EL (cell line): ENCODE results near the gene CD27.

ENCODE experiments used
- DNase-seq: peaks from one replicate; pipeline ENCODE4 v3.0.0-alpha.2; 2016

The CD27 gene

DNA sequence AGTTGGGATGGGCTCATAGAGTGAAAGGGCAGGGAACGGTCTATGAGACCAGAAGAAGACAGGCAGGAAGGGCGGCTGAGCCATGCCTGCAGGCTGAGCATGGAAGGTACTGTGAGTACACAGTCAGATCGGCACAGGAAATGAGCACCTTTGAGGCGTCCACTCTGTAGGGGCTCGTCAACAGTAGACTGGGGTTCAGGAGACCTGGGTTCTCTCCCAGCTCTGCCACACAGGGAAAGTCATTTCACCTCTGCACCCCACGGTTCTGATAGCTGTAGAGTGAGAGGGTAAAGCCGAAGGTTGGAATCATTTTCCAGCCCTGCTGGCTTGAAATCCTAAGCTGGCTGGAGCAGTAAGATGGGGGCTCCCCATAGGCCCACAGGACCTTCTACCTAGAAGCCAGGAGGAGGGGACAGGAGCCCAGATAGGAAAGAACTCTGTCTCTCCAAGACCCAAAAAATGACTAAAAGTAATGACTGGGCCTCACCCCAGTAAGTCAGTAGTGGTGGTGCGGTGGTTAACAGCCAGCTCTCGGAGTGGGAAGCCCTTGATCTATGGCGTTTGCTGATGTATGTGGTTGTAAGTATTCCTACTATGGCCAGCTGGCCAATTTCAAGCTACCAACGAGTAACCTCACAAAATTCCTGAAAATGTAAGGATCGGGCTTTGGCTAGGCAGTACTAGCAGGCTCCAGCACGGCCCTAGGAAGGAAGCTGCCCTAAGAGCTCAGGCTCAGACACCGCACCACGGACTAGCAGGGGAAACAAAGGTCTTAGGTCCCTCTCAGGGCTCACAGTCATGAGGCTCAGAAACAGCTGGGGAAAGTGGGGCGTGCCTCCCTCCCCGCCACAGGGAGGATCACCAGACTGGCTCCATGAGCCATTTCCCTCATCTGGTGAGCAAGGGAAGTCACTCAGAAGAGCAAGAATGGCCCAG is 10.3 kb upstream of the CD27 start:
- no peak for DNase-seq

DNA sequence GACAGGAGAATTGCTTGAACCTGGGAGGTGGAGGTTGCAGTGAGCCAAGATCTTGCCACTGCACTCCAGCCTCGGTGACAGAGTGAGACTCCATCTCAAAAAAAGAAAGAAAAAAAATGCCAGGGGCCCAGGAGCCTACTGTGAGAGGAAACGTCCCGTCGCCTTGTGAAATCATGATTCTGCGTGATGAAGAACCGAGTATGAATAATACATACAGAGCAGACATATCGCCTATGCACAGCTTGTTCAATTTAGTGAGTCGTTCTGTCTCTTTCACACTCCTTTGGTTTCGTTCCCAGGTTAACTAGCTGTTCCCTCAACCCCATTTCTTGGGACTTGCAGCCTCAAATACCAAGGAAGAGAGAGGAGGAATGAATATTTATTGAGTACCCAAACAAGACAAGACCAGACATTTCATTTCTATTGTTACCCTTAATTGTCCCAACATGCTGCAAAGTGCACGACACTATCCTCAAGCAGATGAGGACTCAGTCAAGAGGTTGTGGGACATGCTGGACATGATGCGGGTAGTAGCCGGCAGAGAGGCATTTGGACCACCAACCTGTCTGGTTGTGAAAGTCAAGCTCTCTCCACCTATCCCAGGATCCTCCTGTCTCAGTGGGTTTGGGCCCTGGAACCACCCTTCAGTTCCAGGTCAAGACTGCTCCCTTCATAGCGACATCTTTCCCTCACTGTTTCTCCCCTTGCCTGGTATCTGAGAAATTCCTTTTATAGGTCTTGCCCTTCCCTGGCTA is 8.6 kb upstream of the CD27 start:
- DNase-seq: no peak

DNA sequence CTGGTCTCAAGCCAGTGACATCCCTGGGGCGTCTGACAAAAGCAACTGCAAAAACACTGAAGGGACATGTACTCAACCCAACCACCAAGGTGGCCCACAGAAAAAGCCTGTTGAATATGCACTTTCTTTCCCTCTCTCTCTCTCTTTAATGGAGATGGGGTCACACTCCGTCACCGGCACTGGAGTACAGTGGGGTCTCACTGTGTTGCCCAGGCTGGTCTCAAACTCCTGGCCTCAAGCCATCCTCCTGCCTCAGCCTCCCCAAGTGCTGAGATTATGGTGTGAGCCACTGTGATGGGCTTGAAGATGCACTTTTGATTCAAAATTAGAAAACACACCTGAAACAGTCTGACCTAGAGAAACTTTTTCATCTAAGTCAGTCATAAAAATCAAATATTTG is 7.2 kb upstream of the CD27 start:
- no peak for DNase-seq

DNA sequence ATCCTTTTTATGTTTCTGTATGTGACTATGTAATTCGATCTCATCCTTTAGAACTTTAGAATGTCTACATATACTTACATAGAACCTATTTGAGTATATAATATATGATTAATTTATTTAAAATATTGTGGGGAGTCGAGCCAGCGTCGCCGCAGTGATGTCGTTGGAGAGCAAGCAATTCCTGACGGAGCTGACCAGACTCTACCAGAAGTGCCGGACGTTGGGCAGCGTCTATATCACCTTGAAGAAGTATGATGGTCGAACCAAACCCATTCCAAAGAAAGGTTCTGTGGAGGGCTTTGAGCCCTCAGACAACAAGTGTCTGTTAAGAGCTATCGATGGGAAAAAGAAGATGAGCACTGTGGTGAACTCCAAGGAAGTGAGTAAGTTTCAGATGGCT is 6.4 kb upstream of the CD27 start:
- DNase-seq: no peak

DNA sequence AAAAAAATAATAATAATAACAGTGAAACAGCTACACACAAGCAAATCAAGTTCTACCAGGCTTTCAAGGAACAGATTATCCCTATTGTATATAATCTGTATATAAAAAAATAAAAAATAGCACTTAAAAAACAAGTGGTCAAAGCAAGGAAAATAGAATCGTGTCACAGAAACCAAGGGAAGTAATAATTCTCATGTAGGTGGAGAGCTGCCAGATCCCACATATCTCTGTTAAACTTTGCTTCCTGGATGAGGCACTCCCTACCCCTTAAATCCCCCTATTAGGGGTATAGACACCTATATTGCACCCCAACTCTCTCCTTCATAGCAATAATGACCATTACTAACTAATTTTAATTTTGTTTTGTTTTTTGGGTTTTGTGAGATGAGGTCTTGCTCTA is 4.4 kb upstream of the CD27 start:
- no peak for DNase-seq

DNA sequence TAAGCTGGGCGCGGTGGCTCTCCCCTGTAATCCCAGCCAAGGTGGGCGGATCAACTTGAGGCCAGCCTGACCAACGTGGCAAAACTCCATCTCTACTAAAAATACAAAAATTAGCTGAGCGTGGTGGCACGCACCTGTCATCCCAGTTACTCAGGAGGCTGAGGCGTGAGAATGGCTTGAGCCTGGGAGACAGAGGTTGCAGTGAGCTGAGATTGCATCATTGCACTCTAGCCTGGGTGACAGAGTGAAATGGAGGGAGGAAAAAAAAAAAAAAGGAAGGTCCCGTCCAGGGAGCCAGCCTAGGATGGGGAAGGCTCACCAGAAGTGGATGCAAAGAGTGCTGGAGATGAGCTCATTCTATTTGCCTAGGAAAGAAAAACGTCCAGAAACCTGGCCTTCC is 1.9 kb upstream of the CD27 start:
- DNase-seq: no peak

DNA sequence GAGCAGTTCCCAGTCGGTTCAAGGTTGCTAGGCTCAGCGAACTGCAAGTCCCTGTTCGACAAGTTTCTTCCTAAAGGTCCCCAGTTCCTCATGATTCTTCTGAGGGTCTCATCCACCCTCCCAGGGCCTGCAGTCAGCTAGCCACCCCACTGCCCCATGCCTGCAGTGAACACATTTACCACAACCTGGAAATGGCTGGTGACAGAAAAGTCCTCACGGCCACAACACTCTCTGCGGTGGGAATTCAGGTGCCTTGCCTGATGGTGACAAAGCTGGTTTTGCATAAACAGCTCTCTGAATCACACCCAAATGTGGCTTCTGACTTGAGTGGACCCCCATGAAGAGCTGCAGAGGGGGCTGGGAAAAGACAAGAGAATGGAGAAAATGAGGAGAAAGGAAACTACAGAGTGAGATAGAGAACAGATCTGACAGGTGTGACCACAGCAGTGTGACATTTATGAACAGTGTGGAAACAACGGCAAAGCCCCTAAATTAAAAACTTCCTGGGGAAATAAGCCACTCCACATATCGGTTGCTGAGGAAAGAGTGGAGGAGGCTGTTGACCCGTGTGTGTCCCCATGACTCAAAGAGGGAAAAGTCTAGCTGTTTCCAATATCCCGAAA is 1.3 kb upstream of the CD27 start:
- DNase-seq: no peak

DNA sequence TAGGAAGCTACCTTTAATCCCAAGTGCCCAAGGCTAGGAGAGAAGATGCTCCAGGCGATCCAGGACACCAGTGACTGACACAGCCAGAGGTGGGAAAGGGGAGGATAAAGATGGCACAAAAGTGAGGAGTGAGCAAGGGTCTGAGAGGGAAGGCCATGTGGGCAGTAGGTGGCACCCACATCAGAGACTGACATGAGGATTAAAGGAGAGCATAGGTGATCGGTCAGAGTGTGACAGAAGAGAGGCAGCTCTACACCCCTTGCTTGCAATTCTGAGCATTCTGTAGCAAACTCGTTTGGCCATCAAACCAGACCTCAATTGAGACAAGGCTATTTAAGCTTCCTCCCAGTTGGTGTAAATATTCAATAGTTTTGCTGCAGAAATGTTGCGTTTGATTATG is 724 bp upstream of the CD27 start:
- no peak for DNase-seq

DNA sequence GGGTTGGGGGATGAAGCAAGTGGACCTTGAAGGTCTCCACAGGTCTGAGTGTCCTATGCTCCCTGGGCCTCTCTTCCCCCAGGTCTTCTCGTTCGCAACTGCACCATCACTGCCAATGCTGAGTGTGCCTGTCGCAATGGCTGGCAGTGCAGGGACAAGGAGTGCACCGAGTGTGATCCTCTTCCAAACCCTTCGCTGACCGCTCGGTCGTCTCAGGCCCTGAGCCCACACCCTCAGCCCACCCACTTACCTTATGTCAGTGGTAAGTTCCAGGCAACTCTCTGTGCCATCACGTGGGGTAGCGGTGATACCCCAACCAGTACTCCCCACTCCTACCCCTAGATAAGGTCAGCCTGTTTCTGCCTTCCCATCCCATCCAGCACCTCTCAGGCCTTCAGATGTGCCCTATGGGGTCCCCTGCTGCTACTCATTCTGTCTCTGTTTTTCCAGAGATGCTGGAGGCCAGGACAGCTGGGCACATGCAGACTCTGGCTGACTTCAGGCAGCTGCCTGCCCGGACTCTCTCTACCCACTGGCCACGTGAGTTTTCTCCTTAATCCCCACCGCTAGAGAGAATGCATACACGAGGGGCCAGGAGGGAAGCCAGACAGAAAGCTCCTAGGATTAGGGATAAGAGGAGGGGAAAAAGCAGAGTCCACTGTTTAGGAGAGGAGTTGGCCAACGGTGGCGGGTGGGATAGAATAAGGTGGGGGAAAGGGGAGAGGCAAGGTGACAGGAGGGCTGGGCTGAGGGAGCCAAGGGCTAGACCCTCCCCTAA is 5.5 kb downstream of the CD27 start:
- DNase-seq: no peak

DNA sequence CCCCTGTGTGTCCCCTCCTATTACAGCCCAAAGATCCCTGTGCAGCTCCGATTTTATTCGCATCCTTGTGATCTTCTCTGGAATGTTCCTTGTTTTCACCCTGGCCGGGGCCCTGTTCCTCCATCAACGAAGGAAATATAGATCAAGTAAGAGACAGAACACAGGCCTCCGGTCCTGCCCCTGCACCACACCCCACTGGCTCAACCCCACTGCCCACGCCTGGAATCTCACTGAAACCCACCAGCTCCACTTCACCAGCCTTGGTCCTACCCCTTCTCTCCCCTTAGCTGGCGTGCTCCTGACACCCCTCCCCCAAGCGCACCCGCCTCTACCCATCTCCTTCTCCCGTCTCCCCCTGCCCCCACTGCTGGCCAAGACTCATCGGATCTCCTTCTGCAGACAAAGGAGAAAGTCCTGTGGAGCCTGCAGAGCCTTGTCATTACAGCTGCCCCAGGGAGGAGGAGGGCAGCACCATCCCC is 6.2 kb downstream of the CD27 start:
- no peak for DNase-seq

DNA sequence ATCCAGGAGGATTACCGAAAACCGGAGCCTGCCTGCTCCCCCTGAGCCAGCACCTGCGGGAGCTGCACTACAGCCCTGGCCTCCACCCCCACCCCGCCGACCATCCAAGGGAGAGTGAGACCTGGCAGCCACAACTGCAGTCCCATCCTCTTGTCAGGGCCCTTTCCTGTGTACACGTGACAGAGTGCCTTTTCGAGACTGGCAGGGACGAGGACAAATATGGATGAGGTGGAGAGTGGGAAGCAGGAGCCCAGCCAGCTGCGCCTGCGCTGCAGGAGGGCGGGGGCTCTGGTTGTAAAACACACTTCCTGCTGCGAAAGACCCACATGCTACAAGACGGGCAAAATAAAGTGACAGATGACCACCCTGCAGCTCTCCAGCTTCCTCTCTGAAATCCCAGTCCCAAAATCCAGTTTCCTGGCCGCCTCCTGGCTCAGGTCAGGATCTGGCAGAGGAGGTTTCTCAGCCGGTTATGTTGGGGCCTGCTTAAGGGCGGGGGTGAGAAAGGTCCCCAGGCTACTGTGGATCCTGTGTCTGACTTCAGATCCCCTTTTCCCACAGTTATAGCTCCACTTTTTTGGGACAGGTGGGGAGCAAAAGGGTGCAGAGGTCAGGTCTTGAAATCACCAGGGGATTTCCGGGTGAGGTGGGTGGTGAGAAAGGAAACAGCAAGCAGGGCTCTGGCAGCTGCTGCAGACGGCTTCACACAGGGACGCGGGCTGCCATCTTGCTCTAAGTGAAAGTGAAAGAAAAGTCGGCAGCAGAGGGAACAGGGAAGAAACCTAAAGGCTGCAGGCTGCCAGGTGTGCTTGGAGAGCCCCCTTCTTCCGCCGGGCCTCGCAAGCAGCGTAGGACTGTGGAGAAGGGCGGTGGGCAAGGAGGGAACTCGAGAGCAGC is 6.8 kb downstream of the CD27 start, which contains the start of gene TAPBPL:
Gene TAPBPL, plus strand, starts transcription at position 695 of the 897 bp plus-strand sequence. CDS start 207 bp downstream, outside the sequence.
- peak; percentile 85 for DNase-seq

DNA sequence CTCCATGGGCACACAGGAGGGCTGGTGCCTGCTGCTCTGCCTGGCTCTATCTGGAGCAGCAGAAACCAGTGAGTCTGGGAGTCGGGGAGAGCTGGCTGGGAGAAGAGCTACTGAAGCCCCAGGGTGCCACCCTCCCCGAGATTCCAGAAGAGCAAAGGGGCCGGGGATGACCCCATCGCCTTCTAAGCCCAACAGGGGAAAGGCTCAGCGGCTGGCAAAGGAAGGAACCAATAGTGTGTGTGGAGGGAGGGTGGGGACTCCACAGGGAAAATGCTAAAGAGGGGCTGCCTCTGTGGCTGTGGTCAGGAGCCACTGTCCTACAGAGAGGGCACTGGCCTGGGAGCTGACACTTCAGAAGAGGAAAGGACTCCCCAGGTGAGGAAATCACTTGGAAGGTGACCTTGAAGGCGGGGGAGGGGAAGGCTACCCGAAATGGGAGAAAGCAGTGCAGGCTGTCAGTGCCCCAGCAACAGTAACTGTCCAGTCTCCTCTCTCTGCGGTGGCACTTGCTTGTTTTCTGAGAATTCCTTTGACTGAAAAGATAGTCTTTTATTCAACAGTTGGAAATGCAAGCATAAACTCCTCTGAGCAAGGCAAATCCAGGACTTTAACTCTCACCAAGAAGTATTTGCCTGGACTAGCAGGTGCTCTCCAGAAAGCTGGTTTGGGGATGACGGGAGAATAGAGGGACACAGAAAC is 7.6 kb downstream of the CD27 start:
- DNase-seq: no peak

DNA sequence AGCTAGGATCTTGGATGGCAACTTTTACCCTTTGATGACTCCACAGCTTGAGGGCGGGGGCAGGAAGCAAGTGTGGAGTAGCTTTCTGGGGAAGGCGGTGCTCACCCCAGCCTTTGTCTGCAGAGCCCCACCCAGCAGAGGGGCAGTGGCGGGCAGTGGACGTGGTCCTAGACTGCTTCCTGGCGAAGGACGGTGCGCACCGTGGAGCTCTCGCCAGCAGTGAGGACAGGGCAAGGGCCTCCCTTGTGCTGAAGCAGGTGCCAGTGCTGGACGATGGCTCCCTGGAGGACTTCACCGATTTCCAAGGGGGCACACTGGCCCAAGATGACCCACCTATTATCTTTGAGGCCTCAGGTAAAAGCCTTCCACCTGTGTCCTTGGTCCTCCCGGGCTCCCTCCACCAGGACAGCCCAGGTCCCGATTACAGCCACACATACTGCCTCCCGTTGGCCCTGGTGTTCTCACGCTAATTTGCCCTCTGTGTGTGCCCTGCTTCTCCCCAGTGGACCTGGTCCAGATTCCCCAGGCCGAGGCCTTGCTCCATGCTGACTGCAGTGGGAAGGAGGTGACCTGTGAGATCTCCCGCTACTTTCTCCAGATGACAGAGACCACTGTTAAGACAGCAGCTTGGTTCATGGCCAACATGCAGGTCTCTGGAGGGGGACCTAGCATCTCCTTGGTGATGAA is 8.3 kb downstream of the CD27 start:
- no peak for DNase-seq

DNA sequence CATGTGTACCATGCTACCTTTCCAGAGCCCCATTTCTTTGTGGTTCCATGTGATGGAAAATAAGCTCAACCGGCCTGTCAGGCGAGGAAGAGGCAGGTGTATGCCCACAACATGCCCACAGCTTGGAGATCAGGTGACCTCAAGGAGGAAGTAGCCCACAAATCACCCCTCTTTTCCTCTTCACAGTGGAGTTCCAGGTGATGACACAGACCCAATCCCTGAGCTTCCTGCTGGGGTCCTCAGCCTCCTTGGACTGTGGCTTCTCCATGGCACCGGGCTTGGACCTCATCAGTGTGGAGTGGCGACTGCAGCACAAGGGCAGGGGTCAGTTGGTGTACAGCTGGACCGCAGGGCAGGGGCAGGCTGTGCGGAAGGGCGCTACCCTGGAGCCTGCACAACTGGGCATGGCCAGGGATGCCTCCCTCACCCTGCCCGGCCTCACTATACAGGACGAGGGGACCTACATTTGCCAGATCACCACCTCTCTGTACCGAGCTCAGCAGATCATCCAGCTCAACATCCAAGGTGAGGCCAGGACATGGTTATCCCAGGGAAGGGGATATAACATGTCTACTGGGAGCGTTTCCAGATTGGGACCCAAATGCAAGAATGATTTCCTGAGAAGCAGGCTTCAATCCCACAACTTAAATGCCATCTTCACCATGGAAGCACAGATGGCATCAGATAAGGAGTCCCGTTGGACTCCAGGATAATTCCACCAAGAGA is 12.6 kb downstream of the CD27 start:
- DNase-seq: no peak

DNA sequence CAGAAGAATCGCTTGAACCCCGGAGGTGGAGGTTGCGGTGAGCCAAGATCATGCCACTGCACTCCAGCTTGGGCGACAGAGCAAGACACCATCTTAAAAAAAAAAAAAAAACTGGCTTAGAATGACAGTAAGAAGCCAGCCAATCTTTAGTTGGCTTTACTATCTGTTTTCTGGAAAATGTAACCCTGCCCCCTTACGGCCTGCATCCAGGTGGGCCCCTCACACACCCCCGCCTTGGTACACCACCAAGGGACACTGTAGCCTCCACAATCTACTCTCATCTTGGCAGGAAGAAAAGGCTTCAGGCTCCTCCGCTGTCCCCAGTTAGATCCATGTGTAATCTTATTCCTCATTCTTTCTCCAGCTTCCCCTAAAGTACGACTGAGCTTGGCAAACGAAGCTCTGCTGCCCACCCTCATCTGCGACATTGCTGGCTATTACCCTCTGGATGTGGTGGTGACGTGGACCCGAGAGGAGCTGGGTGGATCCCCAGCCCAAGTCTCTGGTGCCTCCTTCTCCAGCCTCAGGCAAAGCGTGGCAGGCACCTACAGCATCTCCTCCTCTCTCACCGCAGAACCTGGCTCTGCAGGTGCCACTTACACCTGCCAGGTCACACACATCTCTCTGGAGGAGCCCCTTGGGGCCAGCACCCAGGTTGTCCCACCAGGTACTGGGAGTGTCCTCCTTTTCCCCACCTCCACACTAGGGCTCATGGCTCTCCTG is 13.7 kb downstream of the CD27 start:
- DNase-seq: no peak

DNA sequence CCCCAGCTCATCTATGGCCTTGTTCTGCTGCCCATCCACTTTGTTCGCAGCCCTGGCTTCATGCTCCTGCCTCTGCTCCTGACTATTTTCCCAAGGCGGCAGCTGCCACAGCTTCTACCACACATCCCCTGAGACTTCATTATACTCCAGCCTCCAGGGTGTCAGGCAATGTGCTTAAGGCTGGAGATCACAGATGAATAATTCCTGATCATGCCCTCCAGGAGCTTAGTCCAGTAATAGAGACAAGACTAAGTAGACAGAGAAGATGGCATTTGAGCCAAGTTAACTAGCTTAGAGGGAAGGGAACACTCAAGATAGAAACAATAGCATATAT is 14.2 kb downstream of the CD27 start:
- DNase-seq: no peak

DNA sequence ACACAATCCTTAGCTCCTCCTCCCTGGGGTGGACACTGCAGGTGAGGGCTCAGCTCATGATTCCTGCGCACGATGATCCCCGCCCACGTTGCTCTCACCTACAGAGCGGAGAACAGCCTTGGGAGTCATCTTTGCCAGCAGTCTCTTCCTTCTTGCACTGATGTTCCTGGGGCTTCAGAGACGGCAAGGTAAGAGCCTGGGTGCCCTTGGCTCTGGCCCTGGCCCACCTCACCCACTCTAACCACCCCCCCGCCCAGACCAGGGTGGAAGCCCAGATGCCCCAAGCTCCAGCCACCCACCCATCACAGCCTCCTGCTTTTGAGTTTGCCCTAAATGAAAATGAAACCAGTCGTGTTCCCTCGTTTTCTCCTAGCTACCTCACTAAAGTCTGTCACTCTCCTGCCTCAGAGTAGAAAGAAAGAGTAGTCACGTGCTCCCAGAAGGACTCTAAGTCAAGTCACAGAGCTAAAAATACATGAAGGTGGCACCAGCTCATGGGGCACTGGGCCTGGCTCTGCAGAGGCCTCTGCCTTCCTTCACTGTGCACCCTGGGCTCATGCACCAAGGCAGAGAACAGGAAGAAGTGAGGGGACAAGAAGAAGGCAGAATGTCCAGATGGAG is 16.1 kb downstream of the CD27 start:
- DNase-seq: no peak

DNA sequence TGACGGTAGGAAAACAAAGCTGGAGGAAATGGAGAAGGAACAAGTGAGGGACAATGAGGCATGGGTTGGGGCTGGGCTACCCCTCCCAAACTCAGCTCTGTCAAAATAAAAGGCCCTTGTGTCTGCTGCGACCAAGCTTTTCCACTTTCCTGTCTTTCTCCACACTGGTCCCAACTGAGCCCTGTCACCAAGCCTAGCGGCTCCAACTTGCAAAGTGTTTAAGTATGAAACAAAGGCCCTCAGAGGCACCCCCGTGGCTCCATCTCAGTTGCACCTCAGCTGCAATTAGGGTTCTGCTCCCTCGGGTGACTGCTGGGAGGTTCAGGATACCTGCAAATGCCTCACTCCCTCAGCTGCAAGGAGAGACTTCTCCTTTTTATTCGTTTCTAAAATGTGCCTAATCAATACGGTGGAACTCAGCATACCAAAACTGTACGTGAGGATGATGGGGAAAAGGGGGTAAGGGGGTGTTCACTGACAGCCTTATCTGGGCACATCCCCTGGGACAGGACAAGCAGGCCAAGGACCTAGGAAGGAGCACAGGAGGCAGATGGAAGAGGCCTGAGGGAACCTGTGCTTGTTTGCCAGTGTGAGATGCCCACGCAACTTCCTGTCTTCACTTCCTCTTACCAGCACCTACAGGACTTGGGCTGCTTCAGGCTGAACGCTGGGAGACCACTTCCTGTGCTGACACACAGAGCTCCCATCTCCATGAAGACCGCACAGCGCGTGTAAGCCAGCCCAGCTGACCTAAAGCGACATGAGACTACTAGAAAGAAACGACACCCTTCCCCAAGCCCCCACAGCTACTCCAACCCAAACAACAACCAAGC is 16.9 kb downstream of the CD27 start:
- DNase-seq: peak; percentile 34
